HG03575 (cell line): ENCODE measurements around the gene CCR2.

Experiments
- ATAC-seq: cut with Tn5 transposase; IDR thresholded peaks from one replicate; pipeline ENCODE4 v1.9.1; 2021; ENCODE audit not compliant: unreplicated experiment, insufficient number of reproducible peaks, low FRiP score; ENCODE audit errors: extremely low read depth

The CCR2 gene

DNA sequence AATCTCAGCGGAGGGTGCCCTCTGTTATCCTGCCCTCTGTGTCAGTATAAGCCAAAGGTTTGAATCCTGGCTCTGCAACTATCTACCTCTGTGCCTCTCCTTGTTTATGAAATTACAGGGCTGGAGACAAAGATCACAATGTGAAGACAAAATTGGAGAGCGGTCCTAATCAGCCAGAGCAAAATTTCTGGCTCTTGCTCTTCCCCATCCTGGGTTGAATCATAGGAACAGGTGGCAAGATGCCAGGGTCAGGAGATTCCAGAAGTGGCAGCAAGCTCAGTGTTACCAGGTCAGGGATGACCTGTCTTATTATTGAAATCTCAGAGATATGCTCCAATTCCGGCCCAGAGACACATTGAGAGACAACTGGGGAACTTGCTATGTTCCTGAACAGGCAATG, 2.3 kb upstream of the CCR2 start:
- no peak for ATAC-seq

DNA sequence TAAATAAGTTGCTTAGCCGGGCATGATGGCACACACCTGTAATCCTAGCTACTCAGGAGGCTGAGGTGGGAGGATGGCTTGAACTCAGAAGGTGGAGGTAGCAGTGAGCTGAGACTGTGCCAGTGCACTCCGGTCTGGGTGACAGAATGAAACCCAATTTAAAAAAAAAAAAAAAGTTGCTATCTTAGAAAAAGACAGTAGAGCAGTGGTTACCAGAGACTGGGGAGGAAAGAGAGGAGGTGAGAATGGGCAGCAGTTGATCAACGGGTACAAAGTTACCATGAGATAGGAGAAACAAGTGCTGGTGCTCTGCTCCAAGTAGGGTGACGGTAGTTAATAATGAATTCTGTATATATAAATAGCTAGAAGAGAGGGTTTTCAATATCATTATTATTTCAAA, 821 bp upstream of the CCR2 start:
- ATAC-seq = no peak

DNA sequence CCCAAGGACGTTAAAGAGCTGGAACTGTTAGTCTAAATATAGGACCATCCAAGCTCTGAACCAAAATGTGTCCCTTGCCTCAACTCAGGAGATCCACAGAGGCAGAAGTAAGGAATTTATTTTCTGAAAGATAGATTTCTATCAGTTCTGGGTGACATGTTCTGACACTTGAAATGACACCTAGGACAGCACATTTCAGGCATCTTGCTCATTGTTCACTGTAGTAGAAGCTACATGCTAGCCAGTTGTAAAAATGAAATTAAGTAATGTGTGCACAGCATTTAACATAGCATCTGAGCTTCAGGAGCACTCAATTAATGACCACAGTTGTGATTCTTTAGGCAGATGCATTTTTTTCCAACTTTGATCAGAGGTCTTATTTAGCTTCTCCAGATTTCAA, 567 bp downstream of the CCR2 start:
- no peak for ATAC-seq

DNA sequence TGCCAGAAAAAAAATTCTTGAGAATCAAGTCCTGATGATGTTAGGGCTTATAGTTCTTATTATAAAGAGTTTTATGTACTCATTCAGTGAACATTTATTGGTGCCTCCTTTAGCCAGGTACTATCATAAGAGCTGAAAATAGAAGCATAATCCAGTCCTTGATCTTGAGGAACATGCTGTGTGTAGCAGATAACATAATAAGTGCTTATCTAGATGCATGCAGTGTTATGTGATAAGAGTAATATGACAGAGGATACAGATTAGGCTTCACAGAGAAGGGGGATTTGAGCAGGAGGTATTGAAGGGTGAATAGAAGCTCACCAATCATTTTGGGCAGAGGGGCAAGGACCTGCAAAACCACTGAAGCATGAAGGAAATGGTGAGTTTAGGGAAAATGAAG, 1.1 kb downstream of the CCR2 start:
- no peak for ATAC-seq

DNA sequence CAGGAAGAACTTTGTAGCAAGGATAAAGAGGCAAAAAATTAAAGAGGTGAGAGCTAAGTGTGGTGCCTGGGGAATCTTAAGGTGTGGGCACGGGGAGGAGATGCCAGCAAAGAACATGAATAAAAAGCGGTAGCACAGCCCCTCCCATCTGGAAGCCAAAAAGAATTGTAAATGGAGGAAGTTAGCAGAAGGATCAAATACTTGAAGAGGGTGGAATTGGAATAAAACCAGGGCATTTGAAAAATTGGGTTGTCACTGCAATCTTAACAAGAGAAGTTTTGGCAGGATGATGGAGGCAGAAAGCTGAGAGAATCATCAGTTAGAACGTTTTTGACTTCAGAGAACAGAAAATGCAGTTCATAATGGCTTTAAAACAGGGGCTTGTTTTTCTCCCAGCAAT, 2.4 kb downstream of the CCR2 start:
- no peak for ATAC-seq

DNA sequence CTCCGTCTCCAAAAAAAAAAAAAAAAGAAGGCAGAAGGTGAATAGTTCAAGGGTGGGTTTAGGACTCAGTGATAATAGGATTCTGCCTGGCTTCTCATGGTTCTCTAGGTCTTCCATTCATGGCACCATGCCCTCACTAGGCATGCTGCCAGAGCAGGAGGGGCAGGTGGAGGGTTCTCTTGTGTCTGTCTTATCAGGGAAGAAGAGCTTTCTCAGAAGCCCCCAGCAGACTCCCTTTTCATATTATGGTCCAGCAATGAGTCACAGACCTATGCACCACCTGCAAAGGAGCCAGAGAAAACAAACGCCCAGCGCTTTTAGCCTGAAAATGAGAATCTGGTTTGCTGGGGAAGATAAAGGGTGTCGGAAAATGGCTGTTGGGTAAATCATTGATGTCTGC, 3.0 kb downstream of the CCR2 start:
- no peak for ATAC-seq

DNA sequence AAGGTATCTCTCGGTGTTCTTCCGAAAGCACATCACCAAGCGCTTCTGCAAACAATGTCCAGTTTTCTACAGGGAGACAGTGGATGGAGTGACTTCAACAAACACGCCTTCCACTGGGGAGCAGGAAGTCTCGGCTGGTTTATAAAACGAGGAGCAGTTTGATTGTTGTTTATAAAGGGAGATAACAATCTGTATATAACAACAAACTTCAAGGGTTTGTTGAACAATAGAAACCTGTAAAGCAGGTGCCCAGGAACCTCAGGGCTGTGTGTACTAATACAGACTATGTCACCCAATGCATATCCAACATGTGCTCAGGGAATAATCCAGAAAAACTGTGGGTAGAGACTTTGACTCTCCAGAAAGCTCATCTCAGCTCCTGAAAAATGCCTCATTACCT, 4.6 kb downstream of the CCR2 start:
- ATAC-seq = no peak

DNA sequence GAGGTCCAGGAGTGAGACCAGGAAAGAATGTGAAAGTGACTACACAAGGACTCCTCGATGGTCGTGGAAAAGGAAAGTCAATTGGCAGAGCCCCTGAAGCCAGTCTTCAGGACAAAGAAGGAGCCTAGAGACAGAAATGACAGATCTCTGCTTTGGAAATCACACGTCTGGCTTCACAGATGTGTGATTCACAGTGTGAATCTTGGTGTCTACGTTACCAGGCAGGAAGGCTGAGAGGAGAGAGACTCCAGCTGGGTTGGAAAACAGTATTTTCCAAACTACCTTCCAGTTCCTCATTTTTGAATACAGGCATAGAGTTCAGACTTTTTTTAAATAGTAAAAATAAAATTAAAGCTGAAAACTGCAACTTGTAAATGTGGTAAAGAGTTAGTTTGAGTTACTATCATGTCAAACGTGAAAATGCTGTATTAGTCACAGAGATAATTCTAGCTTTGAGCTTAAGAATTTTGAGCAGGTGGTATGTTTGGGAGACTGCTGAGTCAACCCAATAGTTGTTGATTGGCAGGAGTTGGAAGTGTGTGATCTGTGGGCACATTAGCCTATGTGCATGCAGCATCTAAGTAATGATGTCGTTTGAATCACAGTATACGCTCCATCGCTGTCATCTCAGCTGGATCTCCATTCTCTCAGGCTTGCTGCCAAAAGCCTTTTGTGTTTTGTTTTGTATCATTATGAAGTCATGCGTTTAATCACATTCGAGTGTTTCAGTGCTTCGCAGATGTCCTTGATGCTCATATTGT, 6.0 kb downstream of the CCR2 start:
- no peak for ATAC-seq

DNA sequence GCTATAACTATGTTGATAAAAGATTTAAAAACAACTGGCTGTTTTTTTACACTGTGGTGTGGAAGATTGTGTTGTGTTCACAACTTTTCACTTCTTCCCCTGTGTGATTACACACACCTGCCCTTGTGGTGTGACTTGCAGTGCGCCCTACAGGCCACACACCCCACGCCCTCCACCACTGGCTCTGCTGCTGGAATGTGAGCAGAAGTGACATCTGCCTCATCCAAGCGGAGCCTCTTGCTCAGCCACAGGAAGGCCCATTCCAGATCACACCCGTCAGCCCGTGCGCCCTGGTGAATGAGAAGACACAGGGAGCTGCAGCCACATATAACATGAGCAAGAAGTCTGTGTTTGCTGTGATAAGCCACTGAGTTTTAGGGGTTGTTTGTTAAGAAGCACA, 7.0 kb downstream of the CCR2 start:
- no peak for ATAC-seq

DNA sequence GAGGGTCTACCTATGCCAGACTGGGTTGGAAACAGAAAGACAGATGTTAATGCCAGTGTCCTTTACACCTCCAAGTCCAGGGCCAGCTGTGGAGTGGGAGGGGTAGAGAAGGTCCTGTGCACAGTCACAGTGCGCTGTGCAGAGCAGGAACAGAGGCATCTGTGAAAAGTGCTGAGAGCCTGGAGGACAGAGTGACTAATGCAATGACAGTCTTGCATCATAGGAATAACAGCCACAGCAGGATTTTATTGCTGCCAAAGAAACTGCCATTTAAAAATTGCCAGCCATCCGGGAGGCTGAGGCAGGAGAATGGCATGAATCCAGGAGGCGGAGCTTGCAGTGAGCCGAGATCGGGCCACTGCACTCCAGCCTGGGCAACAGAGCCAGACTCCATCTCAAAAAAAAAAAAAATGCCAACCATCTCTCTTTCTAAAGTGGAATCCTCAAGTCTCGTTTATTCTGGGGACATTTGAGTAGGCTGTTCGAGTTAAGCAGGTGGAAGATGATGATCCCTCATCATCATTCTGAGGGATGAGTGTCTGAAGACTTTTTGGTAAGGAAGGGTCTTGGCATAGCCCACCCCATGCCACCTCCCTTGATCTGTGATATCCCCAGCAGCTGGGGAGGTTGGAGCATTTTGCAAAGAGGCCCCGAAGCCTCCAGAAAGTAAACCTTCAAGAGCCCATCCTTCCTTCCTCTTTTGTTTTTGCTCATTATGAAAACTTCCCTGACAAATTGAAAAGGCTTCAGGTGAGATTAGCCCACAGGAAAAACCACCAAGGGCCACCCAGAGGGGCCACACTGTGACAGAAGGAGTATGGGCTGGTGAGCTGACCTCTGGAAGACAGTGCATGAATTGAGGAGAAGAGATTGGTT, 7.7 kb downstream of the CCR2 start:
- no peak for ATAC-seq

DNA sequence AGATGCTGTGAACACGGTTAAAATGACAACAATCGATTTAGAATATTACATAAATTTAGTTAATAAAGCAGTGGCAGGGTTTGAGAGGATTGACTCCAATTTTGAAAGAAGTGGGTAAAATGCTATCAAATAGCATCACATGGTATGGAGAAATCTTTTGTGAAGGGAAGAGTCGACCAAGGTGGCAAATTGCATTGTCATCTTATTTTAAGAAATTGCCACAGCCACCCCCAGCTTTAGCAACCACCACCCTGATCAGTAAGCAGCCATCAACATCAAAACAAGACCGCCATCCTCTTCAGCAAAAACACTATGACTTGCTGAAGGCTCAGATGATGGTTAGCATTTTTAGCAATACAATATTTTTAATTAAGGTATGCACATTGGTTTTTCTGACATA, 11.1 kb downstream of the CCR2 start:
- ATAC-seq = no peak

DNA sequence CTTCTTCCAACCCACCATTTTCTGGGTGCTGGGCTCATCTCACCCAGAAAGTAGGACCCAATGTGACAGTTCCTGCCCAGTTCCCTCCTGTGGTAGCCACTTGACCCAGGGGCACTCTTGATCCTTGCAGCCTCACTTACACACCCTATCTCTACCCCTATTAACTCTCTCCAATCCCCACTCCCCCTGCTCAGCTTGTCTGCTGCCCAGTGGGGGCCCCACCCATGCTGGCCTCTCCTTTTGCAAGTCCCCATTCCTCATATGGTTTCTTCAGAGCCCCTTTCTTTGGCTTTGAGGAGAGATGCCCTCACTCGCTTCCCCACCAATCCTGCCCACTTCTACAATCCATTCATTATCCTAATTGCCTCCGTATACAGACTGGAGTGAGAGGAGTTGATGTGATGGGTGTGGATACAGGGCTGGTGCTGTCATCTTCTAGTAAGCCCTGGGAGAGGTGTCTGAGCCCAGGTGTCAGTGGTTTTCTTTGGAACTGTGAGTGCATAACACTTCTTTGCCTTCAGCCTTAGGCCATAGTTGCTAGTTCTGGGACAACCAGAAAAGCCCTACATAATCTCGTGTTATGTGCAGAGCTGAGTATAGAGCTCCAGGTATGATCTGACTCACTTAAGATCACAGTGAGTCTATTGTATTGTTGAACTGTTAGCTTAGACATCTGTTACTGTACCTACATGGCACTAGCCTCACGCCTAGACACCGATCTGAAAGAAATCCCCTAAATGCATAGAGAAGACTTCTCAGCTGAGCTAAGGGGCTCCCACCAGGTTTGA, 12.0 kb downstream of the CCR2 start:
- ATAC-seq = no peak

DNA sequence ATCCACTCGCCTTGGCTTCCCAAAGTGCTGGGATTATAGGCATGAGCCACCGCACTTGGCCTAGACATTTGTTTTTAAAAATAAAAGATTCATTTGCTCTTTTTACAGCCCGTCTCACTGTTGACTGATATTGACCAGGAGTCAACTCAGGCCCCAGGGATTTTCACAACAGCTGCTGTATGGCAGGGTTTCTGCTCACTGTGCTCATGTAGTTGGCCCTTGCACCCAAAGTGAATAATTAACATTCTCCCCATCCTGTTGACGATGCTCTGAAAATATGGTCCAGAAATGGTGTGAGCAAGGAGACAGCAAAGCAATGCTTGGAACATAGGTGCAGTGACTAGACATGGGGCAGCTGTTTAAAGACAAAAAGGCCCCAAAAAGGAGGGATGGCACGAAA, 13.9 kb downstream of the CCR2 start:
- no peak for ATAC-seq

DNA sequence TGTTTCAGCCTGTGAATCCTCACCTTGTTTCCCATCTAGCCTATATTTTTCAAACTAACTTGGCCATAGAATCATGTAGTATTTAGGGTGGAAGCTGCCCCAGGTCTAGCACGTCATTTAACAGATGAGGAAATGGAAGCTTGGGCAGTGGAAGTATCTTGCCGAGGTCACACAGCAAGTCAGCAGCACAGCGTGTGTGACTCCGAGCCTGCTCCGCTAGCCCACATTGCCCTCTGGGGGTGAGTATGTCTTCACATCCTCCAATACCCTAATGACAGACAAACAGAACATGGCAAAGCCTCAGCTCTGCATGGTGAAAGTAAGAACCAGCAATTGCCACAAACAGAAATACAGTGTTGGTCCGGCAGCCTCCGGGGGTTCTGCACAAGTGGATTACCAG, 14.7 kb downstream of the CCR2 start:
- ATAC-seq = no peak

DNA sequence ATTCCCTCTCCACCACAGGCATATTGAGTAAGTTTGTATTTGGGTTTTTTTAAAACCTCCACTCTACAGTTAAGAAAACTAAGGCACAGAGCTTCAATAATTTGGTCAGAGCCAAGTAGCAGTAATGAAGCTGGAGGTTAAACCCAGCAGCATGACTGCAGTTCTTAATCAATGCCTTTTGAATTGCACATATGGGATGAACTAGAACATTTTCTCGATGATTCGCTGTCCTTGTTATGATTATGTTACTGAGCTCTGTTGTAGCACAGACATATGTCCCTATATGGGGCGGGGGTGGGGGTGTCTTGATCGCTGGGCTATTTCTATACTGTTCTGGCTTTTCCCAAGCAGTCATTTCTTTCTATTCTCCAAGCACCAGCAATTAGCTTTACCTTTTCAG, 15.2 kb downstream of the CCR2 start:
- ATAC-seq = no peak

DNA sequence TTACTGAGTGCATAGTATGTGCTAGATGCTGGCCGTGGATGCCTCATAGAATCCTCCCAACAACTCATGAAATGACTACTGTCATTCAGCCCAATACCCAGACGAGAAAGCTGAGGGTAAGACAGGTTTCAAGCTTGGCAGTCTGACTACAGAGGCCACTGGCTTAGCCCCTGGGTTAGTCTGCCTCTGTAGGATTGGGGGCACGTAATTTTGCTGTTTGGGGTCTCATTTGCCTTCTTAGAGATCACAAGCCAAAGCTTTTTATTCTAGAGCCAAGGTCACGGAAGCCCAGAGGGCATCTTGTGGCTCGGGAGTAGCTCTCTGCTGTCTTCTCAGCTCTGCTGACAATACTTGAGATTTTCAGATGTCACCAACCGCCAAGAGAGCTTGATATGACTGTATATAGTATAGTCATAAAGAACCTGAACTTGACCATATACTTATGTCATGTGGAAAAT, 15.8 kb downstream of the CCR2 start:
- no peak for ATAC-seq

DNA sequence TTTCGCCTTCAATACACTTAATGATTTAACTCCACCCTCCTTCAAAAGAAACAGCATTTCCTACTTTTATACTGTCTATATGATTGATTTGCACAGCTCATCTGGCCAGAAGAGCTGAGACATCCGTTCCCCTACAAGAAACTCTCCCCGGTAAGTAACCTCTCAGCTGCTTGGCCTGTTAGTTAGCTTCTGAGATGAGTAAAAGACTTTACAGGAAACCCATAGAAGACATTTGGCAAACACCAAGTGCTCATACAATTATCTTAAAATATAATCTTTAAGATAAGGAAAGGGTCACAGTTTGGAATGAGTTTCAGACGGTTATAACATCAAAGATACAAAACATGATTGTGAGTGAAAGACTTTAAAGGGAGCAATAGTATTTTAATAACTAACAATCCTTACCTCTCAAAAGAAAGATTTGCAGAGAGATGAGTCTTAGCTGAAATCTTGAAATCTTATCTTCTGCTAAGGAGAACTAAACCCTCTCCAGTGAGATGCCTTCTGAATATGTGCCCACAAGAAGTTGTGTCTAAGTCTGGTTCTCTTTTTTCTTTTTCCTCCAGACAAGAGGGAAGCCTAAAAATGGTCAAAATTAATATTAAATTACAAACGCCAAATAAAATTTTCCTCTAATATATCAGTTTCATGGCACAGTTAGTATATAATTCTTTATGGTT, 17.1 kb downstream of the CCR2 start, which contains the start of gene CCR5:
CCR5 (plus strand) TSS at position 108 of the 680 bp plus-strand sequence. CDS start 1,957 bp downstream, outside the sequence.
- no peak for ATAC-seq

DNA sequence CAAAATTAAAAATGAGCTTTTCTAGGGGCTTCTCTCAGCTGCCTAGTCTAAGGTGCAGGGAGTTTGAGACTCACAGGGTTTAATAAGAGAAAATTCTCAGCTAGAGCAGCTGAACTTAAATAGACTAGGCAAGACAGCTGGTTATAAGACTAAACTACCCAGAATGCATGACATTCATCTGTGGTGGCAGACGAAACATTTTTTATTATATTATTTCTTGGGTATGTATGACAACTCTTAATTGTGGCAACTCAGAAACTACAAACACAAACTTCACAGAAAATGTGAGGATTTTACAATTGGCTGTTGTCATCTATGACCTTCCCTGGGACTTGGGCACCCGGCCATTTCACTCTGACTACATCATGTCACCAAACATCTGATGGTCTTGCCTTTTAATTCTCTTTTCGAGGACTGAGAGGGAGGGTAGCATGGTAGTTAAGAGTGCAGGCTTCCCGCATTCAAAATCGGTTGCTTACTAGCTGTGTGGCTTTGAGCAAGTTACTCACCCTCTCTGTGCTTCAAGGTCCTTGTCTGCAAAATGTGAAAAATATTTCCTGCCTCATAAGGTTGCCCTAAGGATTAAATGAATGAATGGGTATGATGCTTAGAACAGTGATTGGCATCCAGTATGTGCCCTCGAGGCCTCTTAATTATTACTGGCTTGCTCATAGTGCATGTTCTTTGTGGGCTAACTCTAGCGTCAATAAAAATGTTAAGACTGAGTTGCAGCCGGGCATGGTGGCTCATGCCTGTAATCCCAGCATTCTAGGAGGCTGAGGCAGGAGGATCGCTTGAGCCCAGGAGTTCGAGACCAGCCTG, 17.8 kb downstream of the CCR2 start:
- ATAC-seq = no peak
